GM21367 (cell line): Measurements from ENCODE around the gene MLF1.
A peak's percentile ranks its signal among the peaks of the same experiment; 100 is the strongest.
"Not testable (repeated sequence)": the region's sequence is repeated elsewhere in the genome, so short reads cannot be mapped to it uniquely, and the experiment has no call there.

Experiments used
- ATAC-seq: cut with Tn5 transposase; IDR thresholded peaks from one replicate; pipeline ENCODE4 v1.9.1; 2021; ENCODE audit not compliant: unreplicated experiment

MLF1 gene

DNA sequence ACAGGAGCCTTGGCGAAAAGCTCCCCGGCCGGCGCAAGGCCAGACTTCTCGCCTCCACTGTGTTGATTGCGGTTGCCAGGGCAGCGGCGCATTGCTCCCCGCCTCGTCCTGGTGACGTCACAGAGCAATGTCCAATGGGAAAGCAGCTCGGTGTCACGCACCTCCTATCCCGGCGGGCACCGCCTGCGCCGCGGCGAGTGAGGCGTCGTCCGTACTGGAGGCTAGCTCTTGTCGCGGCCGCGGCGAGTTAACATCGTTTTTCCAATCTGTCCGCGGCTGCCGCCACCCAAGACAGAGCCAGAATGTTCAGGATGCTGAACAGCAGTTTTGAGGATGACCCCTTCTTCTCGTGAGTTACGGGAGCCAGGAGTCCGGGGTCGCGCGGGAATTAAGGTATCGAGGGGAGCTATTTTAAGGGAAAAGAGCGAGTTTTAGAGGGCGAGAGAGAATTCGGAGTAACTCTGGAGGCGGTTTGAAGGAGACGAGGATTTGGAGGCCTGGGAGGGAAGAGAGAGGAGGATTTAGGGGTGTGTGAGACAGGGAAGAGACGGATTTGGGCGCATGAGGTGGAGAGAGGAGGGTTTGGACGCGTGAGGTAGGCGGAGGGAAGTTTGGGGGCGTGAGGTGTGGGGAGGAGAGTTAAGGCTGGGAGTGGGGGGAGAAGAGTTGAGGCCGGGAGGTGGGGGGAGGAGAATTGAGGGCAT is at the start of gene MLF1:
MLF1 (plus strand) TSS at position 196 of the 704 bp plus-strand sequence; CDS start at position 303, 107 bp downstream.
- ATAC-seq = peak; percentile 100

DNA sequence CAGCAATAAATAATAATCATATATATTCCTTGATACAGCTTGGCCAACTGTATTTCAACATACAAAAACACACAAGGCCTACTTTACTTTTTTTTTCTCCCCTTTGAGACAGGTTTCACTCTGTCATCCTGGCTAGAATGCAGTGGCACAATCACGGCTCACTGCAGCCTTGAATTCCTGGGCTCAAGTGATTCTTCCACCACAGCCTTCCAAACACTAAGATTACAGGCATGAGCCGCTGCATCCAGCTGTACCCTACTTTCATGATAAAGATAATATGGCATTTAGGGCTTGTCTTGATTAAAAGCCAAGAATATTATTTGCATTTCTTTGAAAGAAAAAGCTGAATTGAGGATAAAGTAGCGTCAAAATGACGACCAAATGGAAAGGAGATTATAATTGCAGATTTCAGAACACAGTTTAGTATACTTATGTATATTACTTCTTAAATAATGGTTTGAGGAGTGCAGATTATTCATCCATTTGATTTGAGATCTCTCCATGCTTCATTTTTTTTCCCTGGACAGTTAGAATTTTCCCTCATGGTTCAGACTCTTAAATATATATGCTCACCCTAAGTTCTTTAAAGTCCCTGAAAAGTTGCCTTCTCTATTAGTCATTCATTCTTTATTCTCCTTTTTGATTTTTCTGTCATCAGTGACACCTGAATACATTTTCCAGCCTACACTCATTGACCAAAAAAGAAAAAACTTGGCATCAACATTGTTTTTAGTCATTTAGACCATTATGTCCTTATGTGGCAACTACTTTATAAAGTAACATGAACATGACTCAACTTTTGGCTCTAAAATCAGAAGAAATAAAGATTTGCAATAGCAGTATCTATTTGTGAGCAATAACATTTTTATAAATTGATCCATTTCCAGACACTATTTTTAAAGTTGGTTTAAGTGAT is 48.5 kb upstream of the MLF1 start:
- no peak for ATAC-seq

DNA sequence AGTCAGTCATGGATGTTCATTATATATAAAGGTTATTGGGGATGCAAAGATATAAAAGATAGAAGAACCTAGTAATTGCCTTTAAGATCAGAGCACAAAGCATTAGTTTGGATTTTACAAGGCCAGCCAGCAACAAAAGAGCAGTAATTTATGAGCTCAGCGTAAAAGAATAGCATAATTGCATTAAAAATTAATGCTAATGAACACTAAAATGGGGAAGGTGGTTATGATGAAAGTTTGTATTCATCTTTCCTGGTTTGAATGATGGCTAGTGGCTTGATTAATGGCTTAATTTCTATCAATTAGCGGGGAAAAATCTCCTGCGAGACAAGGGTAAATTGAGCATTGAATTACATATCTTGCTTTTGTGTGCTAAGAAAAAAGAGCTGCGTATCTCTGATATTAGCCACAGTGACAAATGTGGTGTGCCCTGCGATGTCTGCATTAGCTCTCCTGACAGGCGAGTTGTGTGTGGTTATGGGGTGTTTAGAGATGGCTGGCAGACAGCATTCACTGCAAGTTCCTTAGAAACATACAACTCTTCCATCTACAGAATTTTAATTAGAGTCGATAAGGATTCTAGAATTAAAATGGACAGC is 42.8 kb upstream of the MLF1 start:
- no peak for ATAC-seq

GRCh38 chr3:158531334-158531733 is 39.7 kb upstream of the MLF1 start:
- ATAC-seq = no peak

DNA sequence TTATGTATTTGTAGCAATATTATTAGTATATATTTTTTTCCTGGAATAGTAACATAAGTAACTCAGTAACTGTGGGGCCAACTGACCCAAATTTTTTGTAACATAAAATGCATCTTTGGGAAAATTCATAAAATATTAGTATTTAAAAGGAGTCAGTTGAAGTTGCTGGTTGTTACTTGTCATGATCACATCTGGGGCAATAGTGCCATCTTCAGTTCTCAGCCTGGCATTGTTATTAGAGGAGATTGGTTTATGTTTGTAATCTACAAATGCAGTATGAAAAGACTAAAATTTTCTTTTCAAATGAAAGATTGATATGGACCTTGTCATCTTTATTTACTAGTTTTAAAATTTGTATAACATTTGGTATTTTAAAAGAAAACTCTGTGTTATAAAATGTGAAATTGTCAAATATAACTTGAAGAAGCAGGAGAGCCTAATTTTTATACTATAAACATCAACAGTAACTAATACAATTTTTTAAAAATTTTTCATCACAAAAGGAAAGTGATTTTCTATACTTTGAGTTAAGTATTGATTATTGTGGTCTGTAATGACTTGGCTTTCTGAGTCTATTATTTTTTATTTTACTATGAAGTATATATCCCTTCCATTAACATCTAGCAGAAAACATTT is 38.8 kb upstream of the MLF1 start:
- no peak for ATAC-seq

DNA sequence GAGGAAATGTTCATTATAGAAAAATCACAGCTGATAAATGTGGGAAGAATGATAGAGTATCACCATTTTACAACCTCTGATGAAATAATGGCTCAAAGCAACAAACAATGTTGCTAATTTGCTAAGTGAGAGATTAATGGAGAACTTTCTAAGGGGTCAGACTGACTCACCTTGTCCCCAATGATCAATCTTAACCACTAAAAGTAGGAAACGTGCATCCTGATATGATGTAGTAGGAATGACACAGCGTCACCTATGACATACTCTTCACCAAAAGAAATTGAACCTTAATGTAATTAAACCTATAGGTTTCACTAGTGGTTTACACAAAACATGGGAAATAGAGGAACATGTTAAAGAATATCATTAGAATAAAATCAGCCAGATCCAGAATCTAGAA is 35.1 kb upstream of the MLF1 start:
- no peak for ATAC-seq

GRCh38 chr3:158539414-158540014 is 31.5 kb upstream of the MLF1 start:
- ATAC-seq = peak; percentile 64

GRCh38 chr3:158540066-158540465 is 30.9 kb upstream of the MLF1 start:
- ATAC-seq = no peak

- ATAC-seq = no peak
Observed at GRCh38 chr3:158548691-158549090, 22.3 kb upstream of the MLF1 start.

DNA sequence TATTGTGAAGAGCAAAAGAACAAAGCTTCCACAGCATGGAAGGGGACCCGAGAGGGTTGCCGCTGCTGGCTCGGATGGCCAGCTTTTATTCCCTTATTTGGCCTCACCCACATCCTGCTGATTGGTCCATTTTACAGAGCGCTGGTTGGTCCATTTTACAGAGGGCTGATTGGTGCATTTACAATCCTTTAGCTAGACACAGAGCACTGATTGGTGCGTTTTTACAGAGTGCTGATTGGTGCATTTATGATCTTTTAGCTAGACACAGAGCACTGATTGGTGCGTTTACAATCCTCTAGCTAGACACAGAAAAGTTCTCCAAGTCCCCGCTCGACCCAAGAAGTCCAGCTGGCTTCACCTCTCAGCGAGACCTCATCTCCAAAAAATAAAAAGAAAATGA is 21.1 kb upstream of the MLF1 start:
- ATAC-seq = not testable (repeated sequence)

- ATAC-seq = no peak
Observed at GRCh38 chr3:158552124-158552523, 18.9 kb upstream of the MLF1 start.

GRCh38 chr3:158559504-158559903 is 11.5 kb upstream of the MLF1 start:
- no peak for ATAC-seq

DNA sequence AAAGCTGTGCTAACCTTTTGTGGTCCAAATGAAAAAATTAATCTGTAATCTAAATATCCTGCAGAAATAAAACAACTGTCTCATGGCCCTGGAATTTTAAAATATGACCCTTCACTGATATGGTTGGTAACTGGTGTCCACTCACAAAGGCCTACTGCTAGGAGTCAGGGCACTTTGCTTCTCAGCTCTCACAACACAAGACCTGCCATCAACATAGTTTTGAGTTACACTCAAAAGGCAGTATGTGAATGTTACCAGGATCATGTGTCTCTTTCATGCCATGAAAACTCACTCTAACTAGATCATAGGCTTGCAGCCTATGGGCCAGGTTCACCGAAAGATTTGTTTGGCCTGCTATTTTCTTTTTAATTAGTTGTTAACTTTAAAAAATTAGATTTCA is 10.0 kb upstream of the MLF1 start:
- no peak for ATAC-seq

GRCh38 chr3:158562674-158563073 is 8.3 kb upstream of the MLF1 start:
- no peak for ATAC-seq

GRCh38 chr3:158563076-158563475 is 7.9 kb upstream of the MLF1 start:
- ATAC-seq = no peak

DNA sequence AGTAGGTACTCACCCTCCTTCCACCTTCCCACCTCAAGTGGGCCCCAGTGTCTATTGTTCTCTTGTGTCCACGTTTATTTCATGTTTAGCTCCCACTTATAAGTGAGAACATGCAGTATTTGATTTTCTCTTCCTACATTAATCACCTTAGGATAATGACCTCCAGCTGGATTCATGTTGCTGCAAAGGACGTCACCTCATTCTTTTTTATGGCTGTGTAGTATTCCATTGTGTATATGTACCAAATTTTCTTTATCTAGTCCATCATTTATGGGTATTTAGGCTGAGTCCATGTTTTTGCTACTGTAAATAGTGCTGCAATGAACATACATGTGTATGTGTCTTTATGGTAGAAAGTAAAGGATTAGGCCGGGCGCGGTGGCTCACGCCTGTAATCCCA is 5.9 kb upstream of the MLF1 start:
- no peak for ATAC-seq

GRCh38 chr3:158568784-158569183 is 2.2 kb upstream of the MLF1 start:
- ATAC-seq = no peak

DNA sequence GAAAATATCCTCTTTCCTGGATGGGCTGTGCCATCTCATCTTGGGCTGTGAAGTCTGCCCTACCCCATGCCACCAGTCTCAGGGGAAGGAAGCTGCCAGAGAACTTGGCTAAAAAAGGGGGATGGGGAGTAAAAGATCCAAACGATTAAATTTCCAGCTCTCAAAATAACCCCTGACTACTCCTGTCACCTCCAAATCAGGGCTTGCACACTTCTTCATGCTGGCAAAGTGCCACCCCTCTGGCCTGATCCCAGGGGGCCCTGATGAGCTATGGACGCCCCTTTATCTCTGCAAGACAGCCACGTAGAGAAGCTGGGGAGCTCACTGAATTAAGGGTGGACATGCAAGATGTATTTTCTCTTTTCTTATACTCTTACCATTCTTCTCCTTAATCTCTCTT is 1.2 kb upstream of the MLF1 start:
- no peak for ATAC-seq

- no peak for ATAC-seq
Observed at GRCh38 chr3:158571969-158572765, 1.2 kb downstream of the MLF1 start.

GRCh38 chr3:158572766-158573060 is 1.7 kb downstream of the MLF1 start:
- ATAC-seq = no peak
